Neural crest cell (in vitro differentiated cells): ENCODE measurements around the gene A1BG. TPM values are rescaled to one million over a fixed set of nuclear protein-coding genes. Genes with fewer than 3 reads are reported as not detected.

Experiments
- DNase-seq: peaks from one replicate; pipeline ENCODE4 v3.0.0; 2021; ENCODE audit warnings: low read depth, mixed read lengths, low spot score
- H3K27ac Mint-ChIP-seq: one replicate; pipeline ENCODE4 v1.8.0; 2021; ENCODE audit warnings: mild to moderate bottlenecking, mixed read lengths; ENCODE audit not compliant: unreplicated experiment
- H3K27me3 Mint-ChIP-seq: 2 replicates; pipeline ENCODE4 v1.8.0; 2021; ENCODE audit warnings: low read depth, mild to moderate bottlenecking, mixed read lengths
- H3K36me3 Mint-ChIP-seq: 2 replicates; pipeline ENCODE4 v1.8.0; 2021; ENCODE audit warnings: low read depth, mild to moderate bottlenecking, mixed read lengths
- H3K4me1 Mint-ChIP-seq: 2 replicates; pipeline ENCODE4 v1.8.0; 2021; ENCODE audit warnings: mixed read lengths
- H3K4me3 Mint-ChIP-seq: one replicate; pipeline ENCODE4 v1.8.0; 2021; ENCODE audit warnings: mild to moderate bottlenecking, mixed read lengths
- H3K9me3 Mint-ChIP-seq: 2 replicates; pipeline ENCODE4 v1.8.0; 2021; ENCODE audit warnings: mixed read lengths
- CTCF ChIP-seq: fragments of 200-600 bp; sonication (generic); conservative IDR thresholded peaks from 2 replicates; pipeline ENCODE4 v1.5.0; 2021; ENCODE audit warnings: antibody characterized with exemption, mild to moderate bottlenecking
- total RNA-seq: library from RNA; stranded (reverse); gene quantifications from 2 replicates; pipeline ENCODE4 v1.2.1, GENCODE V29; 2021

A1BG gene
- total RNA-seq, 1 donor from 2014 or later: 17.8 TPM

- Mint-ChIP-seq H3K27ac (no peak overlapping the region), H3K36me3 (no peaks in the 10 kb centered on the region), H3K27me3 (peaks cover 2% of the 10 kb centered on the region), H3K9me3 (no peaks in the 10 kb centered on the region), H3K4me3 (peak overlapping the region; percentile 49), H3K4me1 (peaks cover 6% of the 10 kb centered on the region)
- no peak for DNase-seq
- no peak for TF ChIP-seq CTCF
Measured at GRCh38 chr19:58366585-58367430, 13.5 kb upstream of the A1BG start.

GRCh38 chr19:58364146-58364545 is 10.9 kb upstream of the A1BG start:
- Mint-ChIP-seq H3K27ac (no peak overlapping the region), H3K36me3 (no peaks in the 10 kb centered on the region), H3K4me1 (peaks cover 15% of the 10 kb centered on the region), H3K9me3 (no peaks in the 10 kb centered on the region), H3K4me3 (peak overlapping the region; percentile 69), H3K27me3 (peaks cover 2% of the 10 kb centered on the region)
- no peak for DNase-seq
- TF ChIP-seq CTCF: no peak

GRCh38 chr19:58362272-58362994 is 9.1 kb upstream of the A1BG start, which contains the start of gene ZNF497:
ZNF497 (minus strand) TSS chr19:58362751; CDS start chr19:58357635, 5,116 bp downstream.
- peak within 1 kb of the TSS; percentile 99 for H3K27ac Mint-ChIP-seq
- peak within 1 kb of the TSS; percentile 98 for H3K4me3 Mint-ChIP-seq
- H3K27me3 Mint-ChIP-seq: peaks cover 2% of the 10 kb centered on the region
- no peak for TF ChIP-seq CTCF
- H3K36me3 Mint-ChIP-seq: no peaks in the 10 kb centered on the region
- peaks cover 15% of the 10 kb centered on the region for H3K4me1 Mint-ChIP-seq
- peak; percentile 93 for DNase-seq
- H3K9me3 Mint-ChIP-seq: no peaks in the 10 kb centered on the region

GRCh38 chr19:58361900-58362271 is 8.6 kb upstream of the A1BG start:
- no peak for TF ChIP-seq CTCF
- H3K27ac Mint-ChIP-seq: peak overlapping the region; percentile 99
- DNase-seq: no peak
- peak overlapping the region; percentile 98 for H3K4me3 Mint-ChIP-seq
- H3K9me3 Mint-ChIP-seq: no peaks in the 10 kb centered on the region
- H3K27me3 Mint-ChIP-seq: peaks cover 2% of the 10 kb centered on the region
- H3K36me3 Mint-ChIP-seq: no peaks in the 10 kb centered on the region
- H3K4me1 Mint-ChIP-seq: peaks cover 15% of the 10 kb centered on the region

- no peak overlapping the region for H3K27ac Mint-ChIP-seq
Measured at GRCh38 chr19:58357481-58358145, 4.3 kb upstream of the A1BG start.

More at GRCh38 chr19:58357481-58358145, 4.3 kb upstream of the A1BG start:
- no peak for TF ChIP-seq CTCF
- DNase-seq: no peak
- H3K27me3 Mint-ChIP-seq: peaks cover 2% of the 10 kb centered on the region
- no peaks in the 10 kb centered on the region for H3K9me3 Mint-ChIP-seq
- H3K4me1 Mint-ChIP-seq: peaks cover 15% of the 10 kb centered on the region
- H3K36me3 Mint-ChIP-seq: no peaks in the 10 kb centered on the region
- H3K4me3 Mint-ChIP-seq: peak overlapping the region; percentile 74
